ENCODE measurements around the gene DENND2C.

The DENND2C gene, protein sequence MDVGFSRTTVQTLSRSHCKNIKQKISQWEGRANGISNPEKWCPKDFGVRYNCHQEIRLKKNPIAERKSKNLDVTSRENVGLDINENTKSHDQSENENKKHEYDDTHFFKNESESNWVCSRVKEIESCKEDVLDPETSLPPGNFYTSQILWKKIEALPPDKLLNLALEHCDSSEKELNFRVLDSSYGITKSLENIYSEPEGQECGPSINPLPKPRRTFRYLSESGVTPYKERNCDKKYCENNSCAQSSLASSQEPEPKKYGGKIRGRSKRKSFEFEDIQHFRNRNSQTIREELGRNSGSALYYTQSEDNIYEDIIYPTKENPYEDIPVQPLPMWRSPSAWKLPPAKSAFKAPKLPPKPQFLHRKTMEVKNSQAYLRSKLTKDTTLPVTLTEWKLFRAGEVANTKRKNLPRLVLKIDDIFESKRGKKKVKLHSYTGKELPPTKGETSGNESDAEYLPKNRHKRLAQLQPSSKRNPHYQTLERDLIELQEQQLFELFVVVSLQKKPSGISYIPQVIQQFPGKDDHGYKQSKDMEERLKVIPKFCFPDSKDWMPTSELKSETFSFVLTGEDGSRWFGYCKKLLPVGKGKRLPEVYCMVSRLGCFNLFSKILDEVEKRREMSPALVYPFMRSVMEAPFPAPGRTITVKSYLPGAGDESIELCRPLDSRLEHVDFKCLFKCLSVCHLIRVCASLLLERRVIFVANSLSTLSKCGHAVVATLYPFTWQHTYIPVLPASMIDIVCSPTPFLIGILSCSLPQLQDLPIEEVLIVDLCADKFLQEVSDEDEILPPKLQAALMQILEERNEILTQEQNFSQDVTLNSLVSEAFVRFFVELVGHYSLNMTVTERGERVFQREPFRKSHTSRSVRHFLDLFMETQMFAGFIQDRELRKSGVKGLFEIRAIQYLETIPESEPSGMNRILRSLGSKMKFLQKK

DNA sequence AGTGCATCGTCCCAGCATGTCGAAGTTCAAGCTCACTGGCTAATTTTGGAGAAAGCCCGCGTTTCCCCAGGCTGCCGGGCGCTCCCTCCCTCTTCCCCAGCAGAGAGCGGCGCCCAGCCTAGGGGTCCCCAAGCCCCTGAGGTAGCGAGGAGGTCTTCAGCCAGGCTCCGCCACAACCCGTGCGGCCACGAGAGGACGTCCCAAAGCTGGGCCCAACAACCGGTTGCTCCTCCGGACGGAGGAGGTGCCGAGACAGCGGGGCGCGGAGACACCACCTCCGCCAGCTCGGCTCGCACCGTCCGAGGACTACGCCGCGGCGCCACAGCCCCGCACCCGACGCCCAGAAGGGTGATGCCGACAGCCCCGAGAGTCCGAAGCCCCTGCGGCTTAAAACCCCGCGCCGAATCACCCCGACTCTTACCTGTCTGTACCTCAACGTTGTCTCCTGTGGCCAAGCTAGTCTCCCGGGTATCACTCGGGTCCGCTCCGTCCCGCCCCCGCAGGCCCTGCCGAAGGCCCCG lies at the start of gene DENND2C:
DENND2C (minus strand) TSS at position 488 of the 521 bp plus-strand sequence. CDS start 44,065 bp downstream, outside the sequence.
- no peak for DNase-seq (ENCODE audit: low read depth)

DNA sequence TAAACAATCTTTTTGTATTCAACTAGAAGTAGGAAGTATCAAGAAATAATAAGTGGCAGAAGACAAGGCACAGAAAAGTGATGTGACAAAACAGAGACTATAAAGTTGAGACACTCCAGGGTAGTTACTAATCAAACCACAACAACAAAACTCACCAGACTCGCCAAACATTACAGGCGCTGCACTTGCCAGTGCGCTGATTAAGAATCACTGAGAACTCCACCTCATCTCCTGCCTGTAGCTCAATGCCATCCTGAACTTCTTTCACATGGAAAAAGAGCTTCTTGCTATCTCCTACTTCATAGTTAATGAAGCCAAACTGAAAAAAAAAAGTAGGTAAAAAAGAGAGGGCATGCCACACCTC lies 49.6 kb upstream of the DENND2C start:
- DNase-seq (ENCODE audit: low read depth), result no peak

GRCh38 chr1:114718661-114719423 lies 49.0 kb upstream of the DENND2C start:
- DNase-seq (ENCODE audit: low read depth), result no peak

- DNase-seq (ENCODE audit: low read depth), result peak; percentile 62
These were observed 46.7 kb upstream of the DENND2C start, which contains the start of gene NRAS for GRCh38 chr1:114716304-114717170. Gene NRAS, minus strand, starts transcription at chr1:114716771. Its CDS starts 611 bp downstream, at chr1:114716160.

DNA sequence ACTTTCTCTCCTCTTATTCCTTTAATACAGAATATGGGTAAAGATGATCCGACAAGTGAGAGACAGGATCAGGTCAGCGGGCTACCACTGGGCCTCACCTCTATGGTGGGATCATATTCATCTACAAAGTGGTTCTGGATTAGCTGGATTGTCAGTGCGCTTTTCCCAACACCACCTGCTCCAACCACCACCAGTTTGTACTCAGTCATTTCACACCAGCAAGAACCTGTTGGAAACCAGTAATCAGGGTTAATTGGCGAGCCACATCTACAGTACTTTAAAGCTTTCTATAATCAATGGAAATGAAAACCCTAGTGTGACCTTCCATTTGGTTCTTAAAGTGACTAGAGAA lies 46.1 kb upstream of the DENND2C start:
- DNase-seq (ENCODE audit: low read depth), result no peak

DNA sequence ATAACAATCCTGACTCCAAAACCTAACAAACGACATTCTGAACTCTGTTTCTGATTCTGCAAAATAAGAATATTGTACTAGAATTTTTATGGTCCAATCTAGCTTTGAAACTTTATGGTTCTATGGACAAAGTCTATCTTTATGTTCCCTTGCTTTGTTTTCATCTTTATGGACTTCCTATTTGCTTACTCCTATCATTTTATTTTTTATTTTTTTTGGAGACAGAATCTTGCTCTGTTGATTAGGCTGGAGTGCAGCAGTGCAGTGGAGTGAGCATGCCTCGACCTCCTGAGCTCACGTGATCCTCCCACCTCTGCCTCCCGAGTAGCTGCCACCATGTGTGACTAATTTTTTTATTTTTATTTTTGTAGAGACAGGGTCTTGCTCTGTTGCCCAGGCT lies 43.1 kb upstream of the DENND2C start:
- no peak for DNase-seq (ENCODE audit: low read depth)

- DNase-seq (ENCODE audit: low read depth), result no peak
These were observed 40.5 kb upstream of the DENND2C start for GRCh38 chr1:114710360-114710759.

DNA sequence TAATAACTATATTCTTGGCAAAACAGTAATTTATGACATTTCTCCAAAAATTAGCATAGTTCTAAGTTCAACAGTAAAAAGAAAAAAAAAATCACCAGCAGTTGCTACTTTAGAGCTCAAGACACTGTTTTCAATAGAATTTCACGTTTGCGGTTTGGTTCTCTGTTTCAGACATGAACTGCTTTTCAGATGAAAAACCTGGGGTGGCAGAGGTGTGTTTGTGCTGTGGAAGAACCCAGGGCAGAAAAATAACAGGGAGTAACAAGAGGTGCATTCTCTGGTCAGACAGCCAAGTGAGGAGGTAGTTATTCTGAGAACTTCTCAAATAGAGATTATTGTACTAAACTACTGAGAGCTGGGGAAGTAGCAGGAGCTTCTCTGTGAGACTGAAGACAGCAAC lies 37.8 kb upstream of the DENND2C start:
- DNase-seq (ENCODE audit: low read depth), result no peak

DNA sequence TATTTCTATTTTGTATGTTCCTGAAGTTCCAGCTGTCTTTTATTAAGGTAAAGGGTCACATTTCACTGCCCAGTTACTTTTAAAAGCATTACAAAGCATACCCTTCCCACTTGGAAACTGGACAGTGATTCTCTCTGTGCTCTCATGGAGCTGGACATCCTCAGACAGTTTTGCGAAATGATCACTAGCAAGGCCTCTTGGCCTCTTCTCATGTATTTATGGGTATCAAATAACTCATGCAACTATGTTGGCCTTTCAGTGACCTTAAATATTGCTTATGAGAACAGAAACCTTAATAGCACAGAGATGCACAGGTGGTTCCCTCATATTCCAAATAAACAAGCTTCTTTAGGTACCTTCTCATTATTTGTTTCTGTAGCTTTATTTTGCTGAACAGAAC lies 33.4 kb upstream of the DENND2C start:
- DNase-seq (ENCODE audit: low read depth), result no peak

- DNase-seq (ENCODE audit: low read depth), result no peak
These were observed 32.9 kb upstream of the DENND2C start for GRCh38 chr1:114702737-114703136.

GRCh38 chr1:114701931-114702330 lies 32.1 kb upstream of the DENND2C start:
- DNase-seq (ENCODE audit: low read depth), result no peak

DNA sequence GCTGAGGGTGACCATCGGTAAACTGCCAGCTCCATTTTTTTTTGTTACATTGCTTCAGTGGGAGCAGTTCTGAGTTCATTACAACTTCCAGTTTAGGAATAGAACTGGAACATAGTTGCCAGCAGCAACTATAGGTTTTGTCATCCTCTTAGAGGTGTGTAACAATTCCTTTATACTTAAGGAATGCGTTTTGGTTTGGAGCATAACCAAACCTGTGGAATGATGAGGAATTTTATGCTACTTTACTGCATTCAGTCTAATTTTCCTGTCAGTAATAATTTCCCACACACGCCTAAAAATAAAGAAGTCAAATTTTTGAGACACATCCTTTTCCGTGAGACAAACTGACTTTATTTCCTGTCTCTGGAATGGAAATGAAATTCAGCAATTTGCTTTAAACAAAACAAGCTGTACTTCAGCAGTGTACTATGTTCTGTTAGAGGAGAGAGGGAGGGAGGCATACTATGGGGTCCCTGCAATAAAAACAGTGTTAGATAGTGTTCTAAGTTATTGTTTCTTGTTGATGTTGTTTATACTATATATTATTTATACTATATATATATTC lies 30.3 kb upstream of the DENND2C start:
- no peak for DNase-seq (ENCODE audit: low read depth)

- DNase-seq (ENCODE audit: low read depth), result no peak
These were observed 27.0 kb upstream of the DENND2C start for GRCh38 chr1:114696810-114697209.

DNA sequence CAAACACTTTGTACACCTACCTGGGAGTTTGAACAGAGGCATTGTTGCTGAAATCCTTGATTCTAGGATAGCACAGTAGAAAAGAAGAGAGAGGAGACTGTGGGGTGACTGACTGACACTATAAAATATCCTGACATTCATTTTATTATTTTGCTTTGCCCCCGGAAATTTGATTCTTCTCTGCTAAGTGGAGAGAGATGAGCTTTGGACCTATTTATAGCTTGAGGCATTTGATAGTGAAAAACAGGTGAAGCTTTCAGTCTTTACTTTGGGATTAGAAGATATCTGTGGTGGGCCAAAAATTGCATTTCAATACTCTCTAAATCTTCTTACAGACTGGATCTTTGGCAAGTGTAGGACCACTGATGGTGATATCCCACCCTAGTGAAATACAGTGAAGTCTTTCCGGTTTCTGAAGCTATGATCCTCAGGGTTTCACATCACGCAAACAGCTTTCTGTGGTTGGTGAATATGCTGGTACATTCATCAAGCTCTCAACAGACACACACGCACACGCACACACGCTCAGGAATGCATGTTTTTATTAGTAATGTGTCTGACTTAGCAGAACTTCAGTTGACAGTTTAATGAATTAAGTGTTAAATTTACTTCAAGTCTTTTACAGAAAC lies 25.7 kb upstream of the DENND2C start, which contains the start of gene AMPD1:
AMPD1 (minus strand) TSS at position 117 of the 629 bp plus-strand sequence; CDS start at position 42, 75 bp downstream.
- DNase-seq (ENCODE audit: low read depth), result no peak

GRCh38 chr1:114694540-114695310 lies 24.9 kb upstream of the DENND2C start:
- no peak for DNase-seq (ENCODE audit: low read depth)

- no peak for DNase-seq (ENCODE audit: low read depth)
These were observed 23.1 kb upstream of the DENND2C start for GRCh38 chr1:114692947-114693346.

- no peak for DNase-seq (ENCODE audit: low read depth)
These were observed 21.2 kb upstream of the DENND2C start for GRCh38 chr1:114691061-114691460.

DNA sequence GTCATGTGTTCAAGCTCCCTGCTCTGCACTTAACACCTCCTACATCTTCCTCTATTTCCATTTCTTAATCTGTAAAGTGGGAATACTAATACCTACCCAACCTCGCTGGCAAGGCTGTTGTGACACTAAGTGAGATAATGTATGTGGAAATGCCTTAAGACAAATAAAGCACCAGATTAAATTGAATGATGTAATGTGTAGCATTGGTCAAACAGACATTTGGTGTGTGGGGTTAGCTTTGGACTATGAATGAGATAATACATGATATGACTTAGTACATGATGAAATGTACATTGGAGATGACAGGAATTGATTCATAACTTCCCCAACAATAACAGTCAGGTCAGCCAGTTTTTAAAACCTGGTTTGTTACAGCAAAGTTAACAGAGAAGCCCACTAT lies 20.3 kb upstream of the DENND2C start:
- DNase-seq (ENCODE audit: low read depth), result no peak

GRCh38 chr1:114688526-114688925 lies 18.7 kb upstream of the DENND2C start:
- DNase-seq (ENCODE audit: low read depth), result no peak

Data from CMK (cell line).